ENCODE data around the gene FCGR3A.
"Not testable (repeated sequence)": the region's sequence is repeated elsewhere in the genome, so short reads cannot be mapped to it uniquely, and the experiment has no call there.

The FCGR3A gene

GRCh38 chr1:161512636-161513447, 36.8 kb downstream of the FCGR3A start:
- H3K4me3 ChIP-seq (ENCODE audit: low read depth, low read length); DNase-seq (ENCODE audit: low read depth): not testable (repeated sequence)

GRCh38 chr1:161511756-161512060, 37.9 kb downstream of the FCGR3A start:
- DNase-seq (ENCODE audit: low read depth): no peak
- H3K4me3 ChIP-seq (ENCODE audit: low read depth, low read length): no peak overlapping the region
- TF ChIP-seq CTCF (IDR thresholded peaks at IDR 0.05; ENCODE audit: insufficient read depth, low read depth, low read length, missing control alignments): no peak

DNA sequence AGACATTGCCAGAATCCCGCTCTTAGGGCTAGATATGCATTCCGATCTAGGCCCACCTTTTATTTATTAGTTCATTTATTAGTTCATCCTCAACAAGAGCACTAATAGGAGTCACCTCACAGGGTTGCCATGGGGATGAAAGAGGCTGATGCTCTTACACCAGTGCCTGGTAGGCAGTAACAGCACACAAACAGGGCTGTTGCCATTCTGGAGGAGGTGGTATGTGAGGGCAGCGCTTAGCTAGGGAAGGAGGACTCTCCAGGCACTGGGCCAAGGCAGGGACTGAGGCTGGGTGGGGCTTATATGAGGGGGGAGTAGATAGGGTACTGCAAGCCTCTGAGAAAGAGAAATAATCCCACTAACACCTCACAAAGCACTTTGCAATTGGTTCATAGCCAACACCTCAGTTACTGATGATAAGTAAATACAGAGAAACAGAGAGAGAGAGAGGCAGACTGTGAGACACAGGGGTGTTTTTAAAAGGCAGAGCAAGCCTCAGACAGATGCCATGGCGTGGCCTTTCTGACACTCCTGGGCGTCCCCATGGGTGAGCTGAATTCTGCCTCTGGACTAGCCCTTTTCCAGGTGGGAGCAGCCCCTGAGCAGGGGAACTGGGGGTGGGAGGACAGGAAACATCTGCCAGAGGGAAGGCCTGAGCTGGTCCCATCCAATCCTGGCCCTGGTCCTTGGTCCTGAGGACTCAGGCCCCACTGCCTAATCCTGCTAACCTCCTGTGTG, 38.4 kb downstream of the FCGR3A start:
- no peak for TF ChIP-seq CTCF (IDR thresholded peaks at IDR 0.05; ENCODE audit: insufficient read depth, low read depth, low read length, missing control alignments)
- DNase-seq (ENCODE audit: low read depth): no peak
- no peak overlapping the region for H3K4me3 ChIP-seq (ENCODE audit: low read depth, low read length)

- TF ChIP-seq CTCF (IDR thresholded peaks at IDR 0.05; ENCODE audit: insufficient read depth, low read depth, low read length, missing control alignments): no peak
- H3K4me3 ChIP-seq (ENCODE audit: low read depth, low read length): no peak overlapping the region
- no peak for DNase-seq (ENCODE audit: low read depth)
These were observed 39.1 kb downstream of the FCGR3A start for GRCh38 chr1:161510477-161510876.

- H3K4me3 ChIP-seq (ENCODE audit: low read depth, low read length): no peak overlapping the region
- DNase-seq (ENCODE audit: low read depth): no peak
- no peak for TF ChIP-seq CTCF (IDR thresholded peaks at IDR 0.05; ENCODE audit: insufficient read depth, low read depth, low read length, missing control alignments)
These were observed 43.0 kb downstream of the FCGR3A start for GRCh38 chr1:161506336-161507223.

GRCh38 chr1:161505686-161506085, 43.9 kb downstream of the FCGR3A start:
- DNase-seq (ENCODE audit: low read depth): no peak
- TF ChIP-seq CTCF (IDR thresholded peaks at IDR 0.05; ENCODE audit: insufficient read depth, low read depth, low read length, missing control alignments): no peak

GRCh38 chr1:161503394-161503748, 46.2 kb downstream of the FCGR3A start:
- no peak for TF ChIP-seq CTCF (IDR thresholded peaks at IDR 0.05; ENCODE audit: insufficient read depth, low read depth, low read length, missing control alignments)
- no peak overlapping the region for H3K4me3 ChIP-seq (ENCODE audit: low read depth, low read length)
- no peak for DNase-seq (ENCODE audit: low read depth)

More at GRCh38 chr1:161505686-161506085, 43.9 kb downstream of the FCGR3A start:
- H3K4me3 ChIP-seq (ENCODE audit: low read depth, low read length): no peak overlapping the region
